Measurements from ENCODE around the gene ODAD3. TPM values are rescaled to one million over a fixed set of nuclear protein-coding genes. Genes with fewer than 3 reads are reported as not detected.
"Not testable (repeated sequence)": the region's sequence is repeated elsewhere in the genome, so short reads cannot be mapped to it uniquely, and the experiment has no call there.

The ODAD3 gene
- polyA plus RNA-seq, 12 donors, result 0.16 to 0.41 (median 0.29) TPM; not detected in 2

DNA sequence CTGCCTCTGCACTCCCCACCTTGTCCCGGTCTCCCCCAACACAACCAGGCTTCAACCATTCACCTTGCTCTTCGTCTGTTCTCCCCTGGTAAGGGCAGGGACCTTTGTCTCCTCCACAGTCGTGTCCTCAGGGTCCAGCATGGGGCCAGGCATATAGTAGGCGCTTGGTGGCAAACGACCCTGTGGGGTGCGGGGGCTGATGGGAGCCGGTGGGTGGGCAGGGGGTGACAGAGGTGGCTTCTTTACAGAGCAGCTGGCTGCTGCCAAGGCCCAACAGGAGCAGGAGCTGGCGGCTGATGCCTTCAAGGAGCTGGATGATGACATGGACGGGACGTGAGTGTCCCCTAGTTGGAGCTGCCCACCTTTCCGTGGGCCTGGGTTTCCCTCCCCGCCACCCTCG lies 10.2 kb upstream of the ODAD3 start:
- no peak for DNase-seq

DNA sequence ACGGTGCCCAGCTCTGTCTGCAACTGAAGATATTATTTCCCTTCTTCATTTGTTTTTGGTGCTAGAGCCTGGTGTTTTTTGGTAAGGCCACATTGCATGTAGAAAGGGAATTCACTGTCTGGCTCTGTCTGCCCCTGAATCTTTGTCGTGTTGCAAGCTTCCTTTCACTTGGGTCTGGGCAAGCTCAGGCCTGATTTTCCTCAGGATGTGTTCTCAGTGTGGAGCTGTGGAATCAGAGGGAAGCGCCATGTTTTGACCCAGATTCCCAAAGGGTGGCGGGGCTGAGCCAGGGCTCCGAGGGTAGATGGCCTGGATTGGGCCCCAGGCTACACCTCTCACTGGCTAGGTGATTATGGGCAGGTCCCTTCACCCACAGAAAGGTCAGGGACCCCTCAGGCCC lies 9.1 kb upstream of the ODAD3 start:
- no peak for DNase-seq

DNA sequence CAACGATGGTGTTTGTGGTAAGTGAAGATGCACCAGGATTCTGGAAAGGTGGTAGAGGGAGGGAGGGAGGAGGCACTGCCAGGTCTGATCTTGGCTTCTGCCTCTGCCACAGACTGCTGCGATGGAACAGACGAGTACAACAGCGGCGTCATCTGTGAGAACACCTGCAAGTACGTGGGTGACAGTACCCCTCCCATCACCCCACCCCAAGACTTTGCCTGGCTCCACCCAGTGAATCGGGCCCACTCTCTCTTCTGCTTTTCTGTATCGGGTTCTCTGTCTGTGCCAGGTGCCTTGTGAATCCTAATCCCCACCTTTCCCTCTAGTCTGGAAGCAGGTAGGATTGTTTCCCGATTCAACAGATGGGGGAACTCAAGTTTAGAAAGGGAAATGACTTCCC lies 3.0 kb upstream of the ODAD3 start:
- DNase-seq, result no peak

DNA sequence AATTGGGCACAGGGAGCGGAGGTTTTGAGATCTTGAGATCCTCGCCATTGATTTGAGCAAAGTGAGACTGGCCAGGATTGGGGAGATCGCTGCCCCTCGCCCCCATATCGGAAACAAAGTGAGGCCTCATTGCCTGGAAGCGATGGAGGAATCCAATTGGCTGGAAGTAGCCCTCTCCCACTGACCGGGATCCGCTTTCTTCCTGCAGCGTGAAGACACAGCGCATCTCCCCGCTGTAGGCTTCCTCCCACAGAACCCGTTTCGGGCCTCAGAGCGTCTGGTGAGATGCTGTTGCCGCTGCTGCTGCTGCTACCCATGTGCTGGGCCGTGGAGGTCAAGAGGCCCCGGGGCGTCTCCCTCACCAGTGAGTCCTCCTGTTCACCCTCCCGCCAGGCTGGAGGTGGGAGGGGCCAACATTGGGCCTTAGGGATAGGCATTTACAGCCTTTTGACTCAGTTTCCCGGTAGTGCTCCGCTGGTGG lies 952 bp upstream of the ODAD3 start:
- DNase-seq, result no peak

DNA sequence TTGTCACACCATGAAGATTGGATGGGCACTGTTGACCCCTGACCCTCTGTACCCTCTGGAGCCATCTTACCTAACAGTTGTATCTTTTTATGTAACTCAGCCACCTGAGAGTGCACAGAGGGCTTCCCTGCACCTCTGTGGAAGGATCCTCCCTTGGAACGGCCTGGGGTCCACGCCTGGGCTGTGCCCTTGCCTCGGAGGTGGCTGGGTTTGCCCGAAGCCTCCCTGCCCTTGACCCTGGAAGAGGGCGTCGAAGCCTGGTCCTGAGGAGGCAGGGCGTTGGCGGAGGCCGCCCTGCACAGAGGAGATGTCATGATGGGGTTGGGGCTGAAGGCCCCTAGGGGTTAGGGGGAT lies 241 bp downstream of the ODAD3 start:
- DNase-seq, result no peak

DNA sequence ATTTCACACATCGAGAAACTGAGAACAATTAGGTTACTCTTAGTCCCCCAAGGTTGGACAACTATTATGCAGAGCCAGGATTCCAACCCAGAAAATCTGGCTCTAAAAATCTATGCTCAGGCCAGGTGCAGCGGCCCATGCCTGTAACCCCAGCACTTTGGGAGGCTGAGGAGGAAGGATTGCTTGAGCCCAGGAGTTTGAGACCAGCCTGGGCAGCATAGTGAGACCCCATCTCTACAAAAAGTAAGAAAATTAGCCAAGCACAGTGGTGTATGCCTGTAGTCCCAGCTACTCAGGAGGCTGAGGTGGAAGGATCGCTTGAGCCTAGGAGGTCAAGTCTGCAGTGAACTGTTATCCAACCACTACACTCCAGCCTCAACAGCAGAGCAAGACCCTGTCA lies 1.4 kb downstream of the ODAD3 start:
- DNase-seq, result not testable (repeated sequence)

DNA sequence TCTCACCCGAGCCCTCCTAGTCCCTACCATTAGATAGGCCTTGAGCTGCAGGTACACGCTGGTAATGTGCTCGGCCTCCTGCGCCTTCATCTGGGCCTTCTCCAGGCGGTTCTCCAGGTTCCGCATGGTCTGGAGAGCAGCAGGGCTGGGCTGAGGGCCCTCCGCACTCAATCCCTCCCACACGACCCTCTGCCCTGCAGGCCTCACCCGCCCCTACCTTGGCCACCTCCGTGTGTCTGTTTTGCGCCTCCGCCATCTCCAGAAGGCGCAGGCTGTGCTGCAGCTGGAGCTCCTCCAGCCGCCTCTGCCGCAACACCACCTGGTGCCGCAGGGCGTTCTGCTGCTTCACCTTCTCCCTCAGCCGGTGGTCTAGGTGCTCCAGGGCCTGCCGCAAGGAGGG lies 8.3 kb downstream of the ODAD3 start:
- DNase-seq, result no peak

DNA sequence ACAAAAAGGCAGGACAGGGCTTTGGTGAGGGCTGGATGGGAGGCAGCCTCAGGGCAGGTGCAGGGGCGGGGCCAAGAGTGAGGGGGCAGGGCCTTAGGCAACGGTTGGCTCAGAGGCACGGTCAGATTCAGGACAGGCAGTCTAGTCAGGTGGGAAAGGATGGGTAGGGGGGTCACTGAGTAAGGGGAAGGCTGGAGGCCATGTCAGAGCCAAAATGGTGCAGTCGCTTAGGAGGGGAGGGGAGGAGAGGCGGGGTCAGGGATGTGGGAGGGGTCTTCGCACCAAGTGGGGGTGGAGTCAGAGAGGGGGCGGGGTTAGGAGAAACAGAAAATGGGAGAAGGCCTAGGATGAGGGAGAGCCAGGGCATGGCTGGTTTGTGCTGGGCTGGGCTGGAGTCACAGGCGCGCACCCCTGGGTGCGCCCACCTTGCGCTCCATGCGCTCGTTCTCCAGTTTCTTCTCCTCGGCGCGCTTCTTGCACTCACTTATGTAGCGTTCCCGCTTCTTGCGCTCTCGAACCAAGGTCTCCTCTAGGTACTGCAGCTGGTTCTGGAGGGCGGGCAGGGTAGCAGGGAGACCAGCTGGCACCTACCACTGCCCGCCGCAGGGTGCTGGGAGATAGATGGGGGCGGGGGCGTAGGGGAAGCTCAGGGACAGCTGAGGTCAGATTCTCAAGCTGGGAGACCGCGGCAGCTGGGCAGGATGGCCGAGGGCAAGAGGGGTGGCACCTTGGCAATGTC lies 9.0 kb downstream of the ODAD3 start:
- DNase-seq, result no peak

DNA sequence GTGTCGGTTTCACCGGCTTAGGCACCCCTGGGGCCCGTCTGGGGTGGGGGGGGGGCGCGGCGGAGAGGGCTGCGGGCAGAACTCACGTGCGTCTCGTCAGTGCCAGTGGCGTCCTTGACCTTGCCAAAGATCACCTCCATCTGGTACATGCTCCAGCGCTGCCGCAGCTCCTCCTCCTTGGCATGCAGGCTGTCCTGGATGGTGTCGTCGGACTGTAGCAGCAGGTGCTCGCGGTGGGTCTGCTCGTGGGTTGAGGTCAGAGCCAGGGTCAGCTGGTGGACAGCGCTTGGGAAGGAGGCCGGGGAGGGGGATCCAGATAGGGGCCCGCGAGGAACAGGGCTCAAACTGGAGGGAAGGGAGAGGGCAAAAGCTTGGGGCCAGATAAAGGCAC lies 11.1 kb downstream of the ODAD3 start:
- DNase-seq, result no peak

DNA sequence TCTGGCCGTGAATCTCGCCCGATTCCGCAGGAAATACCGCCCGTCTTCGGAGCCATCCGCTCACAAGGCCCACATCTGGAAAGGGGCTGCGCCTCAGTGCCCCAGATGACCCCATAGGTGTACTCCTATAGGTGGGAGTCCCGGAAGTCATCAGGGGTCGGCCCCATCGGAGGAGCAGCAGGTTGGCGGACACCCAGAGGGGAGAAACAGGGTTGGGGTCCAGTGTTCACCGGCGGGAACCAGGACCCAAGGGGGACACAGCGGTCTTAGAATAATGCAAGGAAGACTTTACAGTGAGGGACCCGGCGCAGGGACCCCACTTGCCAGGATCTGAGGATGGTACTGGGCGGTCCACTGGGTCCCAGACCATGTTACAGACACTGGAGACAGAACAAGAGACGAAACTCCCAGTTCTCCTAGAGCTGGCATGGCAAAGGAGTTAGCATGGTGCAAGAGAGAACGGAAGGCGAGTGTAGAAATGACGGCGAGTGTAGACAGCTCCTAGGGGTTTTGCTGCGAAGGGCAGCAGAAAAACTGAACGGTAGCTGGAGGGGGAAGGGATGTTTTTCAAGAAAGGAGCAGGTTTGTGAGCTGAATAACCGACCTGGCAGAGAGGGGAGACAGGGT lies 11.6 kb downstream of the ODAD3 start:
- no peak for DNase-seq

DNA sequence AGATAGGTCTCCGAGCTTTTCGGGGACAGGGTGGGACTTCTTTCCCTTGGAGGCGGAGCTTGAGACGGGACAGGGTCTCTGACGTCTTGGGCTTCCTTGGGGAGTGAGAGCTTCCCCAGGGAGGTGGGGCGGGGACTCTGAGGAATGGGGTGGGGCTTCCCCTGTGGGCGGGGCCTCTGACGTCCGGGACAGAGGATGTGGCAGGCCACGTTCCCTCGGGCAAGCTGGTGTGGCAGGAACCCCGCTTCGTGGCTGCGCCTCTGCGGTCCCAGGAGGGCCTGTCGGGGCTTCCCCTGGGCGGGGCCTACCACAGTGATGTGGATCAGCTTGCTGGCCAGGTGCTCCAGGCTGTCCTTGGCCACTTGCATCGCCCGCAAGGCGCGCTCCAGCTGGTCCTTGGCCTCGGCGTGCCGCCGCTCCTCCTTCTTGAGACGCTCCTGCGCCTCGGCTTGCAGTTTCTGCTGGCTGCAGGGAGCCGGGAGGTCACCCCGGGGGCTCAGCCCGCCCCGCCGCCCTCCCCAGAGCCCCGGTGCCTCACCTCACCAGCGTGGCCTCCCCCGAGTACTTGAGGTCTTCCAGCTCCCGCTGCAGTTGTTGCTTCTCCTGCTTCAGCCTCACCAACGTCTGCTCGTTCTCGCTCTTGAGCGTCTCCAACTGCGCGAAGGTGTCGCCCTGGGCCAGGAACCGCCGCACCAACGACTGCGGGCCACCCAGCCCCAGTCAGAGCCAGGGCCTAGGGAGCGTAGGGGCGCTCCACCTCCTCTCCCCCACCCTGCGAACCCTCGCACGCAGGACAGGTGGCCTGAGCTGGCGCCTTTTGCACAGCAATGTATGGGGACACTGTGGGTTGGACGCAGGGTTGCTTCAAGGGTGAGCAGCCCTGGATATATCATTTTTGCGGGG lies 12.5 kb downstream of the ODAD3 start:
- DNase-seq, result no peak

DNA sequence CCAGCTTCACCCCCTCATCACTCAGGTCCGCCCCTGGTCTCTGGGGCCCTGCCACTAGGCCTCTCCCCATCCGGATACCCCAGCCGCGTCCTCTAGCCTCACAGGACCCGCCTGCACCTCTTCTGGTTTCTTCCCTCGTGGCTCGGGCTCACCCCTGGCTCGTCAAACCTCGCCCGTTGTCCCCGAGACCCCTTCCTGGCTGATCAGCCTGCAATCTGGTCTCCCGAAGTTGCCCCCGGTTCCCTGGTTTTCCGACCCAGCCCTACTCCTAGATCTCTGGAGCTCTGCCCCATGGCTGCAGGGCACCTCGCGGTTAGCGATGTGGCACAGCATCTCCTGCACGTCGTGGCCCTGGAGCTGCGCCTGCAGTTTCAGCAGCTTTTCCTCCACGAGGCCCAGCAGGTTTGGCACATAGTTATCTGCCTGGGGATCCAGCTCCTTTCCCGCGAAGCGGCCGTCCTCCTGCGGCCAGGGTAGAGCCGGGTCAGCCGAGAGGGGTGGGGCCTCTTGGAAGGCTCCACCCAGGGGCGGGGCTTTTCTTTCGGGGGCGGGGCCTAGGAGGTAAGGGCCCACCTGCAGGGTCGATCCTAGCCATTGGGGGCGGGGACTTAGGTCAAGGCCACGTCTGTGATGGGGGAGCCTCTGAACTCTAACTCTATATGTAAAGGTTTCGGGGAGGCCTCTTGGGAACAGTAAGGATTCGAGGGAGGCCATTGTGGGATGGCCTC lies 13.4 kb downstream of the ODAD3 start:
- DNase-seq, result no peak

DNA sequence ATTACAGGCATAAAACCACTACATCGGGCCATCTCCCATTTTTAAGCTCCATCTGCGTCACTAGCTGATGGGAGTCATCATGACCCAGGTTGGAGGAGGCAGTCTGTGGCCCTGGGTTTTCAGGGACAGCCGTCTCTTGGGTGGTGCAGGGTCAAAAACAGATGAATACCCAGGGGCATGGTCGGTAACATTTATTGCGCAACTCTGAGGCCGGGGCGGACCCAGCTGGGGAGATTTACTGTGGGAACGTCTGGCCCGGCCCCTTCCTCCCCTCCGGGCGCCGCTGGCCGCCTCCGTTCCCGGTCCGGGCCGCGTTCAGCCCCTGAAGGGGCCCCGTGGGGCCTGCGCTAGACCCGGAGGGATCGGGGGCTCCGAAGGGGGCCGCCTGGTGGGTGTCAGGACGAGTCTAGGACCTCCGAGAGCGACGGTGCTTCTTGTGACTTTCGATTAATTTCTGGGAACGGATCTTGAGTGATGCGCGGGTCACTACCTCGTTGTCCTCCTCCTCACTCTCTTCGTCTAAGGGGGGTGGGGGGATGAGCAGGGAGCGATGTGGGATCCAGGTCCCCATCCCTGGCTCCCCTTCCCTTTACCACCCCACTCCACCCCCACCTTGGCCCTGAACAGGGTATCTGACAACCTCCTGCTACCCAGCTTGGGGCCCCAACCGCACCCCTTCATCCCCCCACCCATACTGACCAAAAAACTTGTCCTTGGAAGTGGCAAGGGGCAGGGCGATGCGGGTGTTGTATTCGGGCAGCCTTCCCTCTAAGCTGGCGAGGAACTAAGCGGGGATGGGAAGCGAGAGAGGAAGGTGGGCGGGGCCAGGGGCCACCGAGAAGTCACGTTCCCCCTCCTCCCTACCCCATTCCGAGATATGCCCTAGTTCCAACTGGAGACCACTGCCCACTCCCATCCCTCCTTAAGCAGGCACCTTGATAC lies 14.2 kb downstream of the ODAD3 start:
- no peak for DNase-seq

DNA sequence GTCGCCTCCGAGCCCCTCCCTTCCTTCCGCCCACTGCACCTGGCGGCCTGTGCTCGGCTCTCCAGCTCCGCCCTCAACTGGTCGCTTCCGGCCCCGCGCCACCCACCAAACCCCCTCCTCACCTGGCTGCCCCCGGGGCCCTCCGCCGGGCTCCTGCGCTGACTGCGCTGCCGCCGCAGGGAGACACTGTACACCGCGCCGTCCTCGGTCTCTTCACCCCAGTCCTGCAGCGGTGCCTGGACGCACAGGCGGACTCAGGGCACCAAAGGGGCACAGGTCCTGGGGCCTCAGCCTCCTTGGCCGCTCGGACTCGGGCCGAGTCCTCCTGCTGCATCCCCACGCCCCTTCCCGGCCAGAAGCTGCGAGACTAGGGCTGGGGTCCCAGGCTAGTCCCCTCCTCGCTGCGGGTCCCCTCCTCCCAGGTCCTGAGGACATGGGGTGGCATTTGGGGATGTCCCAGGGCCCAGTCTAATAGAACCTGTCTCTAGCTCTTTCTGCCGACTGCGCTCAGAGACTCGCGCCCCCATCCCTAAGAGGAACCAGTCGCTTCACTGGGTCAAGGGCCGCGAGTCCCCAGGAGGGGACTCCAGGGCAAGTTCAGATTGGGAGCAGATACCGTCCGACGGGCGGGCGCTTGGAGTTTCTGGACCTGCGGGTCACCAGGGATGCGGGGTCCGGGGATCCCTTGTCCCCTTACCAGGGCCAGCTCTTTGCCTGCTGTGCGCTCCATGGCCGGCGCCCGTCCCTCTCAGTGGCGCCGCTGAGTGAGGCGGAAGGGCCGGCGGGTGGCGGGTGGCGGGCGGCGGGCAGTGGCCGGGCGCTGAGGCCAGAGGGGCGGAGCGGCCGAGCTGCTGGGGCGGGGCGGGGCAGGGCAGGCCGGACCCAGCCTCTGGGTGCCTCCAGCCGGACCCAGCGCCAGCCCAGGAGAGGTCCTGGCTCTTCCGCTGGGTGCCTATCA lies 16.1 kb downstream of the ODAD3 start, which contains the start of gene RGL3:
Gene RGL3, minus strand, starts transcription at position 766 of the 958 bp plus-strand sequence. Its CDS starts 36 bp downstream, at position 730.
- no peak for DNase-seq

DNA sequence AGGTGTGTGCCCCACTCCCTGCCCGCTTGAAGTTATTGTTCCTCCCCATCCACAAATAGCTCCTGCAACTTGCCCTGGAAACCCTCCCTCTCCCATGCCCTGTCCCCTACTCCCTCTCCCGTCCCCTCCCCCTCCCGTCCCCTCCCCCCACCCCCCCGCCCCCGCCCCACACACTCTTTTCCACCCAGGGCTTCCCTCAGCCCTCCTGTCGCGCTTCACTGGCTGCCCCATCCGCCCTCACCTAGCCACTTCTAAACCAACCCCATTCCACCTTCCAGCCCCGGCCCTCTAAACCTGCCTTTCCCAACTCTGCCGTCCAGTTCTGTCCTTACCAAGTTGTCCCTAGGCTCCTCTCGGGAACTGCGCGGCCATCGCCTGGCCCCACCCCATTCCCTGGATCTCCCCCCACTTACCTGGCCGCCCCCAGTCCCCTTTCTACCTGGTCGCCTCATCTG lies 16.8 kb downstream of the ODAD3 start:
- DNase-seq, result no peak

DNA sequence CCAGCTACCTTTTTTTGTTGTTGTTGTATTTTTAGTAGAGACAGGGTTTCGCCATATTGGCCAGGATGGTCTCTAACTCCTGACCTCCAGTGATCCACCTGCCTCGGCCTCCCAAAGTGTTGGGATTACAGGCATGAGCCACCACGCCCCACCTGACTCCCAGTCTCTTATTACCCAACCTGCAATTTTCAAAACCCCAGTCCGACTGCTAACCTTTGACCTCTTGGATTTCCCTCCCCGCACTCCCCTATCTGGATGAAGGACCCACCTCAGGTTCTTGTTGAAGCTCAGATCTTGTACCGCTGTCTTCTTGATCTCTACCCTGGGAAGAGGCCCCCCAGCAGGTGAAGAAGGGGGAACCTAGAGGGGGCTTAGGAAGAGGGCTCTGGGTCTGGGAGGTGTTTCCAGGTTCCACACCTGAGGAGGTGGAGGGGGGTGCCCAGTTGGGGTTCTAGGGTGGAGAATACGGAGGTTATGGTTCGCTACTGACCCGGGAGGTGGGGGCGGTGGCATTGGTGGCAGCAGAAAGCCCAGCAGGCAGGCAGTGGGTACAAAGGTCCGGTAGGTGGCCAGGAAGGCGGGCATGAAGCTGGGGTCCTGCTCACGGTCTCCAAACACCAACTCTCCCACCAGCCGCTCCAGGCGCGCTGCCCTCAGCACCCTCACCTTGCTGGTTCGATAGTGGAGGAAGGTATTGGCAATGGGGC lies 18.4 kb downstream of the ODAD3 start:
- DNase-seq, result no peak

DNA sequence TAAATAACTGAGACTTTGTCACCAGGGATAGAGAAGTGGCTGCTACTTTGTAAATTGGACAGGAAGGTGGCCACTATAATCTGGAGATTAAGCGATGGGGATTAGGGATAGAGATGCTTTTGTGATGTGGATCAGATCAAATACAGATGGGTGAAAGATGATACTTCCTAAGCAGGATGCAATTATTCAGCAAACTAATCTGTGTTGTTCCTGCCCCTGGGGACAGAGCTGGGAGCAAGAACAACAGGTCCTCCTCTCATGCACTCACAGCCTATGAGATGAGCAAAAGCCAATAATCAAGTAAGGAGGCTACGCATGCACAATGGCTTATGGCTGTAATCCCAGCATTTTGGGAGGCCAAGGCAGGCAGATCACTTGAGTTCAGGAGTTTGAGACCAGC lies 20.4 kb downstream of the ODAD3 start:
- no peak for DNase-seq

DNA sequence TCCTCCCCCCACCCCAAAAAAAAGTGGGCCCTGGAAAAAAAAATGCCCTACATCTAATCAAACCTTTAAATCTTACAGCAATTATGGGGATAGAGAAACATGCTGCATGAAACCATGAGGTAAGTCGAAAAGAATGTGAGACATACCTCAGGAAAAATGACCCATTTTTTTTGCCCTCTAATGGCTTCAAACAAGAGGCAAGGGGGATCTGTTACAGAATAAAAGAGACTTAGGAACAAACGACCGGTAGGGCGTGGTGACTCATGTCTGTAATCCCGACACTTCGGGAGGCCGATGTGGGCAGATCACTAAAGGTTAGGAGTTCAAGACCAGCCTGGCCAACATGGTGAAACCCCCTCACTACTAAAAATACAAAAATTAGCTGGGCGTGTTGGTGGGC lies 24.2 kb downstream of the ODAD3 start:
- no peak for DNase-seq

DNA sequence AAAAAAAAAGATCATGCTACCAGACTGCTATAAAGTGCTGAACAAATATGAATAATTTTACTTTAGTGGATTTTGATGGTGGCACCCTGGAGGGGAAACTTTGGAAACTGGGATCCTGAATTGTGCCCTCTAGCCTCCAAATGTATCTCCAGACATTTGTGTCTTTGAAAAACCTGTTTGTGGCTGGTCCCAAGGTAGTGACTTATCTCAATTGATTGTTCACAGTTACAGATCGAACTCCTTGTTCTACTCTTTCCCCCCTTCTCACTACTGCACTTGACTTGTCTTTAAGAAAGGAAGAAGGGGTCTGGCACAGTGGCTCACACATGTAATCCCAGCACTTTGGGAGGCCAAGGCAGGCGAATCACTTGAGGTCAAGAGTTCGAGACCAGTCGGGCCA lies 26.3 kb downstream of the ODAD3 start:
- no peak for DNase-seq
